Measurements from ENCODE around the gene NCCRP1.

The NCCRP1 gene

DNA sequence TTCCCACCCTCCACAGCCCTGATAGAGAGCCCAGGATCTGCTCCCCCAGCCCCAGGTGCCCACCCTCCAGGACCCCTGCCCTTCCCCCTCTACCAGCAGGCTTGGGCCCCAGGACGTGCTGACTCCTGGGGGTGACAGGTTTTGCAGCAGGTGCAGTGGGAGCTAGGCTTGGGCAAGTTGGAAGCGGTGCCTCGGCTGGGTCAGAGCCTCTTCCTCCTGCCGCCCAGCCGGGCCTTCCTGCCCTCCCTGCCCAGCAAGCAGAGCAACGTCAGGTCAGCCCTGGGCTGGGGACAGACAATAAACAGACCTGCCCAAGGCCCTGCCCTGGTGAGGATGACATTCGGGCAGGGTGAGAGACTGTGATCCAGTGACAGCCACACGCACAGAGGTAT lies 9.2 kb upstream of the NCCRP1 start:
- H2BK12ac ChIP-seq (ENCODE audit: low read length), result peak overlapping the region; percentile 4
- peak overlapping the region; percentile 39 for H3K9ac ChIP-seq (ENCODE audit: low read depth, low read length, poor library complexity)
- H3K79me1 ChIP-seq (ENCODE audit: low read depth, low read length), result no peaks in the 10 kb centered on the region
- H3K9me3 ChIP-seq (replicated peaks in 1 of 2; ENCODE audit: control insufficient read depth in 2 of 2, insufficient read depth in 1 of 2, low read depth in 1 of 2, low read length in 2 of 2), result peaks cover 0 to 3% of the 10 kb centered on the region in 2 donors
- no CpG with 5 or more reads among the region's 8 CpGs for WGBS, 2 donors (ENCODE audit: extremely low coverage in 2 of 2, insufficient read length in 2 of 2, insufficient replicate concordance in 1 of 2)
- no peak overlapping the region for H3K14ac ChIP-seq (ENCODE audit: low read length)
- peak overlapping the region; percentile 87 for H2AK5ac ChIP-seq (ENCODE audit: low read depth, low read length)
- no peak overlapping the region for H3K4me3 ChIP-seq (ENCODE audit: low read length in 2 of 2)
- H3K27me3 ChIP-seq (ENCODE audit: control insufficient read depth in 3 of 3, insufficient read depth in 3 of 3, low read depth in 1 of 3, low read length in 3 of 3), result no peaks in the 10 kb centered on the region
- no peak overlapping the region for H3K27ac ChIP-seq (replicated peaks; ENCODE audit: low read length)
- H4K91ac ChIP-seq (ENCODE audit: low read depth, low read length, poor library complexity), result no peak overlapping the region
- H3K36me3 ChIP-seq (replicated peaks in 1 of 2; ENCODE audit: control insufficient read depth in 2 of 2, insufficient read depth in 2 of 2, low read length in 2 of 2), result no peaks in the 10 kb centered on the region
- peak overlapping the region; percentile 18 for H2BK15ac ChIP-seq (ENCODE audit: low read length)
- no peak overlapping the region for H3K23ac ChIP-seq (ENCODE audit: low read depth, low read length, poor library complexity)
- H2AFZ ChIP-seq (ENCODE audit: low read length), result peak overlapping the region; percentile 75
- no peak for DNase-seq (ENCODE audit: low spot score)
- no peaks in the 10 kb centered on the region for H3K4me1 ChIP-seq (ENCODE audit: control insufficient read depth in 2 of 2, insufficient read depth in 1 of 2, low read depth in 1 of 2, low read length in 2 of 2)
- H2BK120ac ChIP-seq (ENCODE audit: low read depth, low read length), result peak overlapping the region; percentile 49
- H2BK5ac ChIP-seq (ENCODE audit: low read length), result peak overlapping the region; percentile 42
- peak overlapping the region; percentile 68 for H3K18ac ChIP-seq (ENCODE audit: low read length)
- peak overlapping the region; percentile 73 for H4K8ac ChIP-seq (ENCODE audit: low read depth, low read length)
- H3K4me2 ChIP-seq (ENCODE audit: insufficient read depth, low read length, poor library complexity, severe bottlenecking), result no peak overlapping the region
- H3K4ac ChIP-seq (ENCODE audit: low read length), result peak overlapping the region; percentile 40

DNA sequence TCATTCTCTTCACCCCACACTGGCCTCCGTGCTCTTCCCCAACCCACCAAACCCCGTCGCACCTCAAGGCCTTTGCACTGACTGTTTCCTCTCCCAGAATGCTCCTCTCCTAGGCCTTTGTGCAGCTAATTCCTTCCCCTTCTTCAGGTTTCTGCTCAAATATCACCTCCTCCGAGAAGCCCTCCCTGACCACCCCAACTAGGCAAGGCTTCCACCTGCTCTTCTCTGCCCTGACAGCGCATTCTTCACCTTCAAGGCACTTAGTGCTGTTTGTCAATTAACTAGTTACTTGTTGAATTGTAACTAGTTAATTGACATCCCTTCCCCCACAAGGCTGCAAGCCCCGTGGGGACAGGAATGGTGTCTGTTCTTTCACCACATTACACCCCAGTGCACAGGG lies 7.8 kb upstream of the NCCRP1 start:
- H3K79me1 ChIP-seq (ENCODE audit: low read depth, low read length), result no peaks in the 10 kb centered on the region
- no peak overlapping the region for H3K27ac ChIP-seq (replicated peaks; ENCODE audit: low read length)
- no peak overlapping the region for H3K23ac ChIP-seq (ENCODE audit: low read depth, low read length, poor library complexity)
- no peak overlapping the region for H2BK15ac ChIP-seq (ENCODE audit: low read length)
- H2BK120ac ChIP-seq (ENCODE audit: low read depth, low read length), result no peak overlapping the region
- peaks cover 0 to 3% of the 10 kb centered on the region in 2 donors for H3K9me3 ChIP-seq (replicated peaks in 1 of 2; ENCODE audit: control insufficient read depth in 2 of 2, insufficient read depth in 1 of 2, low read depth in 1 of 2, low read length in 2 of 2)
- no peak overlapping the region for H2BK12ac ChIP-seq (ENCODE audit: low read length)
- H2AK5ac ChIP-seq (ENCODE audit: low read depth, low read length), result no peak overlapping the region
- no peak overlapping the region for H3K4me3 ChIP-seq (ENCODE audit: low read length in 2 of 2)
- peaks cover 0 to 5% (median 0%) of the 10 kb centered on the region in 3 experiments for H3K27me3 ChIP-seq (ENCODE audit: control insufficient read depth in 3 of 3, insufficient read depth in 3 of 3, low read depth in 1 of 3, low read length in 3 of 3)
- no peak overlapping the region for H3K4me2 ChIP-seq (ENCODE audit: insufficient read depth, low read length, poor library complexity, severe bottlenecking)
- H2BK5ac ChIP-seq (ENCODE audit: low read length), result no peak overlapping the region
- H4K91ac ChIP-seq (ENCODE audit: low read depth, low read length, poor library complexity), result no peak overlapping the region
- peaks cover 0 to 3% of the 10 kb centered on the region in 2 donors for H3K4me1 ChIP-seq (ENCODE audit: control insufficient read depth in 2 of 2, insufficient read depth in 1 of 2, low read depth in 1 of 2, low read length in 2 of 2)
- H3K4ac ChIP-seq (ENCODE audit: low read length), result no peak overlapping the region
- H3K14ac ChIP-seq (ENCODE audit: low read length), result no peak overlapping the region
- H3K9ac ChIP-seq (ENCODE audit: low read depth, low read length, poor library complexity), result no peak overlapping the region
- H4K8ac ChIP-seq (ENCODE audit: low read depth, low read length), result no peak overlapping the region
- WGBS, 2 donors (ENCODE audit: extremely low coverage in 2 of 2, insufficient read length in 2 of 2, insufficient replicate concordance in 1 of 2), result no CpG with 5 or more reads among the region's 6 CpGs
- H3K36me3 ChIP-seq (replicated peaks in 1 of 2; ENCODE audit: control insufficient read depth in 2 of 2, insufficient read depth in 2 of 2, low read length in 2 of 2), result no peaks in the 10 kb centered on the region
- no peak overlapping the region for H2AFZ ChIP-seq (ENCODE audit: low read length)
- no peak overlapping the region for H3K18ac ChIP-seq (ENCODE audit: low read length)
- DNase-seq (ENCODE audit: low spot score), result no peak

DNA sequence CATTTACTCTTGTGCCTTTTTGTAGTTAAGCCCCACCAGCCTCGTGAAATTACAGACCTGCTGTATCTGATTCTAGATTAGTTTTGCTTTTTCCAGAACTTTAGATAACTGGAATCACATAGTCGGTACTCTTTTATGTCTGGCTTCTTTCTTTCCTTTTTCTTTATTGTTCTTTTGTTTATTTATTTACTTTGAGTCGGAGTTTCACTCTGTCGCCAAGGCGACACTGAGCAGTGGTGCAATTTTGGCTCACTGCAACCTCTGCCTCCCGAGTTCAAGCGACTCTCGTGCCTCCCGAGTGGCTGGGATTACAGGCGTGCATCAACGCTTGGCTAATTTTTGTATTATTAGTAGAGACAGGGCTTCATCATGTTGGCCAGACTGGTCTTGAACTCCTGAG lies 6.0 kb upstream of the NCCRP1 start:
- DNase-seq (ENCODE audit: low spot score), result no peak
- H3K9ac ChIP-seq (ENCODE audit: low read depth, low read length, poor library complexity), result no peak overlapping the region
- H3K79me1 ChIP-seq (ENCODE audit: low read depth, low read length), result no peaks in the 10 kb centered on the region
- H3K4ac ChIP-seq (ENCODE audit: low read length), result no peak overlapping the region
- WGBS, 2 donors (ENCODE audit: extremely low coverage in 2 of 2, insufficient read length in 2 of 2, insufficient replicate concordance in 1 of 2), result no CpG with 5 or more reads among the region's 11 CpGs
- no peak overlapping the region for H3K27ac ChIP-seq (replicated peaks; ENCODE audit: low read length)
- no peak overlapping the region for H3K23ac ChIP-seq (ENCODE audit: low read depth, low read length, poor library complexity)
- H4K91ac ChIP-seq (ENCODE audit: low read depth, low read length, poor library complexity), result no peak overlapping the region
- no peak overlapping the region for H2BK12ac ChIP-seq (ENCODE audit: low read length)
- H2BK5ac ChIP-seq (ENCODE audit: low read length), result no peak overlapping the region
- H2AFZ ChIP-seq (ENCODE audit: low read length), result no peak overlapping the region
- H2BK120ac ChIP-seq (ENCODE audit: low read depth, low read length), result no peak overlapping the region
- no peak overlapping the region for H3K18ac ChIP-seq (ENCODE audit: low read length)
- peaks cover 0 to 7% of the 10 kb centered on the region in 2 donors for H3K4me1 ChIP-seq (ENCODE audit: control insufficient read depth in 2 of 2, insufficient read depth in 1 of 2, low read depth in 1 of 2, low read length in 2 of 2)
- H3K9me3 ChIP-seq (replicated peaks in 1 of 2; ENCODE audit: control insufficient read depth in 2 of 2, insufficient read depth in 1 of 2, low read depth in 1 of 2, low read length in 2 of 2), result no peaks in the 10 kb centered on the region
- H3K14ac ChIP-seq (ENCODE audit: low read length), result no peak overlapping the region
- no peak overlapping the region for H2BK15ac ChIP-seq (ENCODE audit: low read length)
- H4K8ac ChIP-seq (ENCODE audit: low read depth, low read length), result no peak overlapping the region
- no peaks in the 10 kb centered on the region for H3K36me3 ChIP-seq (replicated peaks in 1 of 2; ENCODE audit: control insufficient read depth in 2 of 2, insufficient read depth in 2 of 2, low read length in 2 of 2)
- H3K4me2 ChIP-seq (ENCODE audit: insufficient read depth, low read length, poor library complexity, severe bottlenecking), result no peak overlapping the region
- no peak overlapping the region for H3K4me3 ChIP-seq (ENCODE audit: low read length in 2 of 2)
- H3K27me3 ChIP-seq (ENCODE audit: control insufficient read depth in 3 of 3, insufficient read depth in 3 of 3, low read depth in 1 of 3, low read length in 3 of 3), result peaks cover 0 to 17% (median under 1%) of the 10 kb centered on the region in 3 experiments
- H2AK5ac ChIP-seq (ENCODE audit: low read depth, low read length), result no peak overlapping the region

GRCh38 chr19:39192846-39193245 lies 3.9 kb upstream of the NCCRP1 start:
- no peak overlapping the region for H2AFZ ChIP-seq (ENCODE audit: low read length)
- H3K14ac ChIP-seq (ENCODE audit: low read length), result no peak overlapping the region
- peak overlapping the region; percentile 46 for H2BK12ac ChIP-seq (ENCODE audit: low read length)
- H3K4ac ChIP-seq (ENCODE audit: low read length), result no peak overlapping the region
- no peak overlapping the region for H4K91ac ChIP-seq (ENCODE audit: low read depth, low read length, poor library complexity)
- WGBS, 2 donors (ENCODE audit: extremely low coverage in 2 of 2, insufficient read length in 2 of 2, insufficient replicate concordance in 1 of 2), result no CpG with 5 or more reads among the region's 2 CpGs
- DNase-seq (ENCODE audit: low spot score), result no peak
- H2BK120ac ChIP-seq (ENCODE audit: low read depth, low read length), result no peak overlapping the region
- no peak overlapping the region for H3K18ac ChIP-seq (ENCODE audit: low read length)
- H4K8ac ChIP-seq (ENCODE audit: low read depth, low read length), result no peak overlapping the region
- H3K9me3 ChIP-seq (replicated peaks in 1 of 2; ENCODE audit: control insufficient read depth in 2 of 2, insufficient read depth in 1 of 2, low read depth in 1 of 2, low read length in 2 of 2), result no peaks in the 10 kb centered on the region
- H3K27me3 ChIP-seq (ENCODE audit: control insufficient read depth in 3 of 3, insufficient read depth in 3 of 3, low read depth in 1 of 3, low read length in 3 of 3), result peaks cover 3 to 38% (median 18%) of the 10 kb centered on the region in 3 experiments
- H2AK5ac ChIP-seq (ENCODE audit: low read depth, low read length), result peak overlapping the region; percentile 19
- H3K4me1 ChIP-seq (ENCODE audit: control insufficient read depth in 2 of 2, insufficient read depth in 1 of 2, low read depth in 1 of 2, low read length in 2 of 2), result peaks cover 0 to 13% of the 10 kb centered on the region in 2 donors
- no peak overlapping the region for H2BK5ac ChIP-seq (ENCODE audit: low read length)
- no peak overlapping the region for H2BK15ac ChIP-seq (ENCODE audit: low read length)
- H3K4me3 ChIP-seq (ENCODE audit: low read length in 2 of 2), result no peak overlapping the region
- H3K36me3 ChIP-seq (replicated peaks in 1 of 2; ENCODE audit: control insufficient read depth in 2 of 2, insufficient read depth in 2 of 2, low read length in 2 of 2), result no peaks in the 10 kb centered on the region
- H3K4me2 ChIP-seq (ENCODE audit: insufficient read depth, low read length, poor library complexity, severe bottlenecking), result no peak overlapping the region
- H3K79me1 ChIP-seq (ENCODE audit: low read depth, low read length), result no peaks in the 10 kb centered on the region
- H3K27ac ChIP-seq (replicated peaks; ENCODE audit: low read length), result no peak overlapping the region
- H3K23ac ChIP-seq (ENCODE audit: low read depth, low read length, poor library complexity), result peak overlapping the region; percentile 80
- no peak overlapping the region for H3K9ac ChIP-seq (ENCODE audit: low read depth, low read length, poor library complexity)

Data from neuronal stem cell (in vitro differentiated cells).